Trophoblast cell (in vitro differentiated cells and primary cell): ENCODE data around the gene USP27X.

Experiments used
- DNase-seq, 2 donors: peaks; one replicate each; pipeline ENCODE4 v3.0.0-alpha.2; 2016
- H2AFZ ChIP-seq: 2 replicates; pipeline ENCODE4 v1.6.1; 2013; ENCODE audit warnings: low read length, moderate library complexity, mild to moderate bottlenecking; ENCODE audit not compliant: insufficient read depth, poor library complexity
- H2AK5ac ChIP-seq: 2 replicates; pipeline ENCODE4 v1.6.1; 2013; ENCODE audit warnings: mild to moderate bottlenecking, low read length
- H2BK120ac ChIP-seq: 2 replicates; pipeline ENCODE4 v1.6.1; 2013; ENCODE audit warnings: low read length, mild to moderate bottlenecking, moderate library complexity; ENCODE audit not compliant: insufficient read depth, poor library complexity
- H2BK12ac ChIP-seq: 2 replicates; pipeline ENCODE4 v1.6.1; 2013; ENCODE audit warnings: mild to moderate bottlenecking, low read length, moderate library complexity
- H2BK5ac ChIP-seq: 2 replicates; pipeline ENCODE4 v1.6.1; 2013; ENCODE audit warnings: low read length, low read depth, moderate library complexity, mild to moderate bottlenecking; ENCODE audit not compliant: poor library complexity
- H3K14ac ChIP-seq: 2 replicates; pipeline ENCODE4 v1.6.1; 2013; ENCODE audit warnings: mild to moderate bottlenecking, low read length
- H3K18ac ChIP-seq: 2 replicates; pipeline ENCODE4 v1.6.1; 2013; ENCODE audit warnings: mild to moderate bottlenecking, low read length
- H3K23ac ChIP-seq: 2 replicates; pipeline ENCODE4 v1.6.1; 2013; ENCODE audit warnings: low read length
- H3K27ac ChIP-seq: 2 replicates; pipeline ENCODE4 v1.5.1; 2013; ENCODE audit warnings: low read depth, mild to moderate bottlenecking, inconsistent platforms, low read length, moderate library complexity
- H3K27me3 ChIP-seq: 2 replicates; pipeline ENCODE4 v1.6.1; 2013; ENCODE audit warnings: inconsistent platforms, mild to moderate bottlenecking, low read length, moderate library complexity; ENCODE audit not compliant: insufficient read depth
- H3K36me3 ChIP-seq, 2 experiments: 1 replicate in 1 of 2; 2 replicates in 1 of 2; pipeline ENCODE4 v1.6.1; 2013; ENCODE audit warnings: low read length in 2 of 2, mild to moderate bottlenecking in 2 of 2, moderate library complexity in 1 of 2; ENCODE audit not compliant: insufficient read depth in 2 of 2, control insufficient read depth in 1 of 2
- H3K4ac ChIP-seq: 2 replicates; pipeline ENCODE4 v1.6.1; 2013; ENCODE audit warnings: low read depth, mild to moderate bottlenecking, low read length, moderate library complexity
- H3K4me1 ChIP-seq, 2 experiments: 1 replicate in 1 of 2; 2 replicates in 1 of 2; pipeline ENCODE4 v1.6.1; 2013; ENCODE audit warnings: low read length in 2 of 2, mild to moderate bottlenecking in 2 of 2, moderate library complexity in 1 of 2; ENCODE audit not compliant: insufficient read depth in 2 of 2, control insufficient read depth in 1 of 2
- H3K4me2 ChIP-seq: 2 replicates; pipeline ENCODE4 v1.6.1; 2013; ENCODE audit warnings: inconsistent platforms, mild to moderate bottlenecking, low read length, moderate library complexity
- H3K4me3 ChIP-seq: 2 replicates; pipeline ENCODE4 v1.5.1; 2013; ENCODE audit warnings: mild to moderate bottlenecking, low read depth, low read length, inconsistent platforms
- H3K79me1 ChIP-seq: one replicate; pipeline ENCODE4 v1.6.1; 2013; ENCODE audit warnings: low read length
- H3K79me2 ChIP-seq: 2 replicates; pipeline ENCODE4 v1.6.1; 2013; ENCODE audit warnings: low read length, mild to moderate bottlenecking; ENCODE audit not compliant: control insufficient read depth, insufficient read depth, poor library complexity
- H3K9ac ChIP-seq: 2 replicates; pipeline ENCODE4 v1.6.1; 2013; ENCODE audit warnings: mild to moderate bottlenecking, low read length
- H3K9me3 ChIP-seq: 2 replicates; pipeline ENCODE4 v1.6.1; 2013; ENCODE audit warnings: low read depth, mild to moderate bottlenecking, control low read depth, inconsistent platforms, low read length; ENCODE audit not compliant: insufficient read depth
- H4K12ac ChIP-seq: 2 replicates; pipeline ENCODE4 v1.6.1; 2013; ENCODE audit warnings: low read depth, mild to moderate bottlenecking, low read length, moderate library complexity
- H4K8ac ChIP-seq: 2 replicates; pipeline ENCODE4 v1.6.1; 2013; ENCODE audit warnings: low read depth, mild to moderate bottlenecking, low read length, moderate library complexity
- H4K91ac ChIP-seq: one replicate; pipeline ENCODE4 v1.6.1; 2013; ENCODE audit warnings: low read depth, mild to moderate bottlenecking, low read length, moderate library complexity
- WGBS: extraction: QIAGEN DNeasy Blood & Tissue Kit; methylation state at CpG from one replicate; pipeline ENCODE4 v1.1.7; 2013; ENCODE audit warnings: missing lambda C conversion rate; ENCODE audit not compliant: insufficient read length, insufficient coverage; ENCODE audit errors: extremely low coverage; 5-methylcytosine and 5-hydroxymethylcytosine counted together

The USP27X gene

DNA sequence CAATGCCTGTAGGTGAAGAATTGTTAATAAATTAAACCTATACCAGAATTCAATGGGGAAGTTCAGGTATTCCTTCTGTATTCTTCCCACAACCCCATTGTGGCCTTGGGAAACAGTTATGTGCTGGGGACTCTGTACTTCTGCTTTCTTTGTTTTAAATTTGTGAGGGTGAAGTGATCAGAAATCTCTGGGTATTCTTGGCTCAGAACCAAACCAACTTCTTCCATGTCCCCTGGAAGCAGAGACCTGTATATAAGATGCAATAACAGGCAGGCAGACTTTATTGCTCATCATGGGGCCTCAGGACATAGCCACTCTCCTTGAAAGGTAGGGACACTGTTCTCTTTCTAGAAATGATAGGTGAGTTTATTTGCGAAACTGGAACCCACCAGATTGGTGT, 19.8 kb upstream of the USP27X start:
- WGBS = no CpG with 5 or more reads among the region's 1 CpG

DNA sequence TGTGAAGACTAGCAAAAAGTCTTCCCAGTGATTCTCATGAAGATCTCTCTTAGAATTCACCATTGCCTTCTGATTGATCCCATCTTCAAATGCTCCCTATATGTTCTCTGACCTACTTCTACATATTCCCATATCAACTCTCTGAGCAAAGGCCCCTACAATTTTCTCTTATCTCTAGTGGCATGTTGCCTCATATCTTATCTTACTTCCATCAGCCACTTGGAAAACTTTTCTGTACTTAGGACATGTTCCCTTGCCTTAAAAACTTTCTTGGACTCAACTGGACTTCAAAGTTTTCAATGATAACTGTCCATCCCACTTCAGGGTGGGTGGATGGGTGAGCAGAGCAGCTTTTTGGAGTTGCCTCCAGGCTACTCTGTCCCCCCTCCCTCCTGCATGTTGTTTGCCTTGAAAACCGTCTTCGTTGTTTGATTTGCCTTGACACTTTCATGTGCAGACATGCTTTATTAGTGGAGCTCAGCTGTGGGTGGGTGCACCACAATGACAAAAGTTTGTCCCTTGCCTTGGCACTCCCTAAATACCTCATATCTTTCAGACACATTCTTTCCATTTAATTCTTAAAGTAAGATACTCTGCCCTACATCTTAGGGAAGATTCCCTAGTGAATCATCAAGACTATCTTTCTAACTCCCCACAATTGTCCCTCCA, 18.3 kb upstream of the USP27X start:
- peak; percentile 7 to 69 for DNase-seq
- Histone ChIP-seq H3K18ac (no peak overlapping the region), H4K12ac (no peak overlapping the region), H2BK12ac (no peak overlapping the region), H2AK5ac (no peak overlapping the region), H3K9me3 (no peaks in the 10 kb centered on the region), H2BK5ac (no peak overlapping the region), H3K4me2 (no peak overlapping the region), H3K4me3 (no peak overlapping the region), H3K79me1 (no peaks in the 10 kb centered on the region), H3K27me3 (no peaks in the 10 kb centered on the region), H2BK120ac (no peak overlapping the region), H3K14ac (no peak overlapping the region), H3K79me2 (no peaks in the 10 kb centered on the region), H3K23ac (no peak overlapping the region), H2AFZ (no peak overlapping the region), H4K8ac (no peak overlapping the region), H3K27ac (no peak overlapping the region), H3K36me3 (no peaks in the 10 kb centered on the region), H3K4me1 (peaks cover 0 to 2% of the 10 kb centered on the region in 2 experiments), H3K4ac (no peak overlapping the region), H3K9ac (no peak overlapping the region), H4K91ac (no peak overlapping the region)
- no CpG with 5 or more reads among the region's 2 CpGs for WGBS

More for the DNA sequence above, 19.8 kb upstream of the USP27X start:
- Histone ChIP-seq H3K79me2 (no peaks in the 10 kb centered on the region), H3K23ac (no peak overlapping the region), H3K27ac (no peak overlapping the region), H3K4me2 (no peak overlapping the region), H3K4me1 (peaks cover 0 to 2% of the 10 kb centered on the region in 2 experiments), H3K36me3 (no peaks in the 10 kb centered on the region), H3K79me1 (no peaks in the 10 kb centered on the region), H3K14ac (no peak overlapping the region), H3K9me3 (no peaks in the 10 kb centered on the region), H3K9ac (no peak overlapping the region), H3K18ac (no peak overlapping the region), H2AK5ac (no peak overlapping the region), H2BK12ac (no peak overlapping the region), H4K8ac (no peak overlapping the region), H3K27me3 (no peaks in the 10 kb centered on the region), H3K4ac (no peak overlapping the region), H4K91ac (no peak overlapping the region), H3K4me3 (no peak overlapping the region), H2AFZ (no peak overlapping the region), H2BK5ac (no peak overlapping the region), H2BK120ac (no peak overlapping the region), H4K12ac (no peak overlapping the region)
- DNase-seq = no peak

DNA sequence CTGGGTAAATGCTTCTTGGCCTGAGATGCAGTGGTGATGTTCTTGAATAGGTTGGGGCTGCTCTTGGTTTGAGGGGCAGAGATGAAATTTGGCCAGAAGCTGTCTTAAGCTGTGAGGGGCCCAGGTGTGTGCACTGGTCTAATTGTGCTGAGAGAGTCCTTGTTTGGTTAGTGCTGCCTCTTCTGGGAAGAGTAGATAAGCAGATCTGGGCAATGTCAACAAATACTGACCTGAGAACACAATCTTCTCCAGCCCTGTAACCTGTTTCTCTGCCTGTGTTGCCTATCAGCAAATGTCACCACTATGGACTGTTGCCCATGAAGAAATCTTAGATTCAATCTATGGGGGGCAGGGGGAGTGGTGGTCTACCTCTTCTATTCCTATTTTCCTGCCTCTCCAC, 17.2 kb upstream of the USP27X start:
- Histone ChIP-seq H3K79me1 (no peaks in the 10 kb centered on the region), H3K14ac (no peak overlapping the region), H3K36me3 (no peaks in the 10 kb centered on the region), H3K9ac (no peak overlapping the region), H3K4ac (no peak overlapping the region), H4K8ac (no peak overlapping the region), H3K27me3 (no peaks in the 10 kb centered on the region), H3K4me2 (no peak overlapping the region), H3K18ac (no peak overlapping the region), H2BK12ac (no peak overlapping the region), H3K4me1 (peaks cover 0 to 2% of the 10 kb centered on the region in 2 experiments), H2BK5ac (no peak overlapping the region), H3K23ac (no peak overlapping the region), H2AK5ac (no peak overlapping the region), H2BK120ac (no peak overlapping the region), H4K12ac (no peak overlapping the region), H3K79me2 (no peaks in the 10 kb centered on the region), H3K9me3 (no peaks in the 10 kb centered on the region), H4K91ac (no peak overlapping the region), H2AFZ (no peak overlapping the region), H3K4me3 (no peak overlapping the region), H3K27ac (no peak overlapping the region)
- DNase-seq = no peak

DNA sequence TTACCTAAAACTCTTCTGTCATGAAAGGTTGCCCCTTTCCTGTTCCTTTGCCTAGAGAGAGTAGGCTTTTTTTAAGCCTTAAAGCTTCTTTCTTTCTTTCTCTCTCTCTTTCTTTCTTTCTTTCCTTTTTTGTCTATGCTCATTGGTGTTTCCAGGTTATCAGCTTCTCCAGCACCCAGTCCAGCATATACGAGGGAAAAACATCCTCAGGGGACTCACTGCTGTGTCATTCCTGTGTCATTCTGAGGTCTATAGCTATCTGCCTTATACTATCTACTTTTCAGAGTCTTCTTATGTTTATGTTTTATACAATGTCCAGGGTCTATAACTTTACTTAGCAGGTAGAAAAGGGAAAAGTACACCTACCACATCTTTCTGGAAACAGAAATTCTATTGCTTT, 10.5 kb upstream of the USP27X start:
- Histone ChIP-seq H3K4ac (no peak overlapping the region), H4K8ac (no peak overlapping the region), H3K9ac (no peak overlapping the region), H3K9me3 (no peaks in the 10 kb centered on the region), H3K18ac (no peak overlapping the region), H3K79me1 (no peaks in the 10 kb centered on the region), H3K14ac (no peak overlapping the region), H3K36me3 (no peaks in the 10 kb centered on the region), H3K4me3 (no peak overlapping the region), H2BK5ac (no peak overlapping the region), H3K27ac (no peak overlapping the region), H3K4me1 (no peaks in the 10 kb centered on the region), H2BK120ac (no peak overlapping the region), H3K79me2 (no peaks in the 10 kb centered on the region), H4K12ac (no peak overlapping the region), H3K23ac (no peak overlapping the region), H3K27me3 (no peaks in the 10 kb centered on the region), H2BK12ac (no peak overlapping the region), H2AFZ (no peak overlapping the region), H2AK5ac (no peak overlapping the region), H4K91ac (no peak overlapping the region), H3K4me2 (no peak overlapping the region)
- no peak for DNase-seq
- WGBS = no CpG with 5 or more reads among the region's 1 CpG
